GM13977 (cell line): ENCODE measurements around the gene ELF1.
"Not testable (repeated sequence)": the region's sequence is repeated elsewhere in the genome, so short reads cannot be mapped to it uniquely, and the experiment has no call there.

ENCODE experiments used
- DNase-seq: peaks from one replicate; pipeline ENCODE4 v3.0.0; 2012; ENCODE audit warnings: low spot score
- CTCF ChIP-seq: IDR thresholded peaks from 2 replicates; pipeline ENCODE4 v1.5.1; 2012; ENCODE audit warnings: mild to moderate bottlenecking, control low read depth; ENCODE audit not compliant: insufficient read depth; ENCODE audit errors: extremely low read depth, missing control alignments
- in situ Hi-C: fragments of 300-500 bp; cut with MboI; formaldehyde crosslinking; loops from one replicate; pipeline ENCODE4 v1.12.0; 2022; ENCODE audit warnings: low sequenced_read_pairs, low pct_unique_long_range_greater_than_20kb, mixed read lengths, inconsistent platforms; ENCODE audit not compliant: unreplicated experiment

The ELF1 gene

DNA sequence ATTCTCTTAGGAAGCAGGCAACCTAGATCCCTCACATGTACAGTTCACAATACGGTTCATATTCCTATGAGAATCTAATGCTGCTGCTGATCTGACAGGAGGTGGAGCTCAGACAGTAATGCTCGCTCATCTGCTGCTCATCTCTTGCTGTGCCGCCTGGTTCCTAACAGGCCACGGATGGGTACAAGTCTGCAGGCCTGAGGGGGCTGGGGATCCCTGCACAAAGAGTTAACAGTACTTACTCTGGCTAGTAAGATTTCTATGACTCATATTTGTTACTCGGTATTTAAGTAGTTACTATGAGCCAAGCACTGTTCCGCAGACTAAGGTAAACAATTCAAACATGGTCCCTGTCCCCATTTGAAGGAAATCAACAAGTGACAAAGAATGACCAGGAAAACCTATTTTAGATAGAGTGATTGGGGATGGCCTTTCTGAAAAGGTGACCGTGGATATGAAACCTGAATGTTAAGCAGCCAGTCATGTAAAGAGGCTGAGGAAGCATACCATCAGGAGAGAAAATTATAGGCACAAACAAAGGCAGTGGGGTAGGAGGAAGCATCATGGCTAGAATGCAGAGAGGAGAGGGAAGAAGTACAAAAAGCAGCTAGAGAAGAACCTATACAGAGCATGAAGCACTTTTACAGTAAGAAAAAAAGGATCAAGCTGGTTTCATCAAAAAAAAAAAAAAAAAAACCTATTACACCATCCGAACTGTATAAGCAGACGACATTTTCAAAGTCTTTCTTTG, 21.6 kb upstream of the ELF1 start:
- no peak for TF ChIP-seq CTCF
- in situ Hi-C loops: no loop called here
- no peak for DNase-seq

GRCh38 chr13:41039746-41040145, 20.6 kb upstream of the ELF1 start:
- DNase-seq: no peak
- TF ChIP-seq CTCF: no peak
- in situ Hi-C loops: no loop called here

GRCh38 chr13:41036557-41036956, 17.4 kb upstream of the ELF1 start:
- in situ Hi-C loops, DNase-seq: not testable (repeated sequence)

DNA sequence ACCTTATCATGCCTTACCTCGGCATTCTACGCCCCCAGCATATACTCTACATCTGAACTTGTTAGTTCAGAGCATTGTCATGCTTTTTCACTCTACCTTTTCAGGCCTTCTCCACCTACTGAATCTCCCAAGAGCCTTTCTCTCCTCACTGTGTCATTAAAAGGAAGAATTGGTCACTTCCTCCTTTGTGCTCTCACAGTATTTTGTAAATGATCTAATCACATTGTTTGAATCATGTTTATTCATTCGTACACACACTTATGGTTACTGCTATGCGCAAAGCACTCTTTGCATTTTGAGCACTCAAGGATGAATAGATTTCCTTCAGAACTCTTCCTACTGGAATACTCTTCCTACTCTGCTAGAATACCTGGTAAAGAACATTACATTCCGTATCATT, 15.8 kb upstream of the ELF1 start:
- in situ Hi-C loops: no loop called here
- no peak for TF ChIP-seq CTCF
- no peak for DNase-seq

DNA sequence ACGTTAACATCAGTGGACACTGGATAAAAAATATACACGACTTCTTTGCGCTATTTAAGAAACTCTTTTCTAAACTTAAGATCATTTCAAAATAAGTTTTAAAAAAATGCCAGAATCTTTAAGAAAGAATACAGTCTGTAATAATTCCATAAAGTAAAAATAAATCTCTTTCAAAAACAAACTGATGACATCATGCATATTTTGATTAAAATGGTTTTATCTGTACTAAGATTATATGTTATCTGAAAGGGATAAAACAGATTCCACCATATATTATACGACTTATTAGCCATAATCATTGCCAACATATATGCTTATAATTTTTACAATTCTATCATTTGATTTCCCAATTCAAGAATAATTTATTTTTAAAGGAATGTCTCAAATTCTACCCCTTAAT, 15.3 kb upstream of the ELF1 start:
- TF ChIP-seq CTCF: no peak
- no peak for DNase-seq
- in situ Hi-C loops: no loop called here

- DNase-seq: no peak
- TF ChIP-seq CTCF: no peak
- in situ Hi-C loops: no loop called here
Observed at GRCh38 chr13:41032691-41033376, 13.7 kb upstream of the ELF1 start.

DNA sequence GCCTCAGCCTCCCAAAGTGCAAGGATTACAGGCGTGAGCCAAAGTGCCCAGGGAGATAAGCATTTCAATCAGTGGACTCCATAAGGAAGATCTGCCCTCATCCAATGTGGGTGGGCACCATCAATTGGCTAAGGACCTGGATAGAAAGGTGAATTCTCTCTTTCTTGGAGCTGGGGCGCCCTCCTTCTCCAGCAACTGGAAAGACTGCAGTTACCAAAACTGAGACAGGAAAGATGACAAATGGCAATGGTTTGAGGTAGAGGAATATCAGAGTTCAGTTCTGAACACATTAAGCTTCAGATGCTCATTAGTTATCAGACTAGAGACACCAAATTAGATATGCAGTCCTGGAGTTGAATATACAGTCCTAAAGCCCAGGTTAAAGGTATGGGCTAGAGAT, 10.5 kb upstream of the ELF1 start:
- no peak for DNase-seq
- in situ Hi-C loops: no loop called here
- TF ChIP-seq CTCF: no peak
